Adrenal gland (tissue), 12 donors: ENCODE data around the gene KCNH6. TPM values are rescaled to one million over a fixed set of nuclear protein-coding genes. Genes with fewer than 3 reads are reported as not detected.
A peak's percentile ranks its signal among the peaks of the same experiment; 100 is the strongest.

ENCODE experiments used
- DNase-seq, 7 donors: peaks; one replicate each; pipeline ENCODE4 v3.0.0-alpha.2; 2019 to 2020
- H3K27ac ChIP-seq, 5 donors: fragments of 200-600 bp; sonication (generic) in 4 of 5; 1 replicate in 3 of 5; 2 replicates in 2 of 5; pipeline versions ENCODE4 v1.5.1 to v1.8.0; 2016 to 2020; ENCODE audit warnings: mild to moderate bottlenecking in 1 of 5
- H3K27me3 ChIP-seq: fragments of 200-600 bp; 2 replicates; pipeline ENCODE4 v1.8.0; 2021
- H3K36me3 ChIP-seq, 2 donors: fragments of 200-600 bp; replicated peaks in 1 of 2; 1 replicate in 1 of 2; 2 replicates in 1 of 2; pipeline versions ENCODE4 v1.5.1 to v1.8.0; 2018 to 2022
- H3K4me1 ChIP-seq, 2 donors: fragments of 200-600 bp; replicated peaks in 1 of 2; 1 replicate in 1 of 2; 2 replicates in 1 of 2; pipeline versions ENCODE4 v1.5.1 to v1.8.0; 2018 to 2021
- H3K4me3 ChIP-seq, 4 donors: fragments of 200-600 bp; sonication (generic) in 3 of 4; one replicate each; pipeline ENCODE4 v1.5.1; 2016 to 2018
- H3K9me3 ChIP-seq, 3 donors: fragments of 200-600 bp; sonication (generic) in 1 of 3; replicated peaks in 1 of 3; 1 replicate in 2 of 3; 2 replicates in 1 of 3; pipeline versions ENCODE4 v1.5.1 to v1.8.0; 2016 to 2021
- POLR2A ChIP-seq, 2 donors: fragments of 450-650 bp; IDR thresholded peaks; one replicate each; pipeline ENCODE4 v1.6.1; 2017; ENCODE audit warnings: antibody characterized with exemption in 2 of 2, mild to moderate bottlenecking in 2 of 2, moderate library complexity in 1 of 2
- WGBS, 4 donors: extraction: QIAGEN DNeasy Blood & Tissue Kit in 2 of 4; methylation state at CpG; one replicate each; pipeline versions ENCODE4 v1.1.5 to v1.1.7; 2013 to 2017; 5-methylcytosine and 5-hydroxymethylcytosine counted together
- intact Hi-C, 2 donors: fragments of 100-400 bp; cut with DNase I; formaldehyde crosslinking; loops; one replicate each; pipeline versions ENCODE4 v1.14.1 to v1.15.0; 2022 to 2023
- polyA plus RNA-seq, 3 donors: library from polyadenylated mRNA; stranded (reverse); fragments of 200-250 nt in 2 of 3; fragments of 350-450 nt in 1 of 3; fragmentation: Illumina TruSeq in 1 of 3; extraction: RNeasy Lipid Tissue Mini Kit (QIAGEN cat#74804) in 1 of 3; gene quantifications; one replicate each; pipeline ENCODE4 v1.2.3, GENCODE V29; 2013 to 2014
- total RNA-seq, 9 donors: library from RNA; depleted of rRNA in 4 of 9; stranded (reverse); fragments of >200 nt in 4 of 9; fragments of 120-200 nt in 1 of 9; fragmentation: NEBNext Ultra II Directional in 1 of 9; extraction: Animal tissue kit (Norgen Biotek cat#: 25700) in 1 of 9; gene quantifications; one replicate each; pipeline versions ENCODE4 v1.1.0 to v1.2.4, GENCODE V29; 2013 to 2023
- TF ChIP-seq, protein P1 (sequence below), 6 experiments: fragments of 450-650 bp in 4 of 6; fragments of 200-600 bp in 2 of 6; sonication (generic) in 1 of 6; IDR thresholded peaks; 1 replicate in 5 of 6; 2 replicates in 1 of 6; pipeline versions ENCODE4 v1.5.1 to v1.8.0; 2016 to 2021; ENCODE audit warnings: antibody characterized with exemption in 6 of 6, mild to moderate bottlenecking in 2 of 6, moderate library complexity in 1 of 6
- donor health status: healthy with polysubstance abuse.
- donor health status: Bipolar disorder and iron deficiency.
- donor health status: DM: yes; HTN: yes; CAD: no.
- donor health status: DM: no; HTN: no; CAD: no.
- donor health status: DM: no; HTN: no; CAD: no.
- donor health status: DM: yes; HTN: yes; CAD: no.

The KCNH6 gene
- total and polyA plus RNA-seq, 12 donors, result 0.11 to 0.41 (median 0.32) TPM; not detected in 7

DNA sequence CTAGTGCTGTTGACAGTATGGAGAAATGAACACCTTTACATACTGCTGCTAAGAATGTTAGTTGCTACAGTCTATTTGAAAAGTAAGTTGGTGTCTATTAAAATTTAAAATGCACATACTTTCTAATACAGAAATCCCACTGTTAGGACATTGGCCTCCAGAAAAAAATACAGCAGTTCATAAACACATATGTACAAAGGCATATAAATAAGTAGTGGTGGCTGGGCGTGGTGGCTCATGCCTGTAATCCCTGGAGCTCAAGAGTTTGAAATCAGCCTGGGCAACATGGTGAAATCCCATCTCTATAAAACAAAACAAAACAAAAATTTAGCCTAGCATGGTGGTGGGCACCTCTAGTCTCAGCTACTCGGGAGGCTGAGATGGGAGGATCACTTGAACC is 40.2 kb downstream of the KCNH6 start:
- no peaks in the 10 kb centered on the region for H3K36me3 ChIP-seq
- no peak for TF ChIP-seq POLR2A (IDR thresholded peaks at IDR 0.05)
- H3K4me1 ChIP-seq, result peaks cover 0 to 11% of the 10 kb centered on the region in 2 donors
- 86 to 98% (median 96%) methylated on average over 2 of the region's 2 CpGs for WGBS, 4 donors
- no peaks in the 10 kb centered on the region for H3K27me3 ChIP-seq
- H3K9me3 ChIP-seq, result no peaks in the 10 kb centered on the region
- no peak for DNase-seq
- H3K4me3 ChIP-seq, result no peak overlapping the region
- no peak overlapping the region for H3K27ac ChIP-seq
- intact Hi-C loops, result no loop called here

GRCh38 chr17:63564562-63564961 is 41.4 kb downstream of the KCNH6 start:
- Histone ChIP-seq H3K27me3 (no peaks in the 10 kb centered on the region), H3K9me3 (no peaks in the 10 kb centered on the region), H3K4me1 (peaks cover 0 to 10% of the 10 kb centered on the region in 2 donors), H3K36me3 (no peaks in the 10 kb centered on the region), H3K4me3 (no peak overlapping the region), H3K27ac (no peak overlapping the region)
- peak in 1 of 7 donors; percentile 42 for DNase-seq
- intact Hi-C loops, result no loop called here
- 95 to 97% (median 96%) methylated on average over 5 of the region's 5 CpGs for WGBS, 4 donors
- no peak for TF ChIP-seq POLR2A (IDR thresholded peaks at IDR 0.05)
- TF ChIP-seq, protein P1, sequence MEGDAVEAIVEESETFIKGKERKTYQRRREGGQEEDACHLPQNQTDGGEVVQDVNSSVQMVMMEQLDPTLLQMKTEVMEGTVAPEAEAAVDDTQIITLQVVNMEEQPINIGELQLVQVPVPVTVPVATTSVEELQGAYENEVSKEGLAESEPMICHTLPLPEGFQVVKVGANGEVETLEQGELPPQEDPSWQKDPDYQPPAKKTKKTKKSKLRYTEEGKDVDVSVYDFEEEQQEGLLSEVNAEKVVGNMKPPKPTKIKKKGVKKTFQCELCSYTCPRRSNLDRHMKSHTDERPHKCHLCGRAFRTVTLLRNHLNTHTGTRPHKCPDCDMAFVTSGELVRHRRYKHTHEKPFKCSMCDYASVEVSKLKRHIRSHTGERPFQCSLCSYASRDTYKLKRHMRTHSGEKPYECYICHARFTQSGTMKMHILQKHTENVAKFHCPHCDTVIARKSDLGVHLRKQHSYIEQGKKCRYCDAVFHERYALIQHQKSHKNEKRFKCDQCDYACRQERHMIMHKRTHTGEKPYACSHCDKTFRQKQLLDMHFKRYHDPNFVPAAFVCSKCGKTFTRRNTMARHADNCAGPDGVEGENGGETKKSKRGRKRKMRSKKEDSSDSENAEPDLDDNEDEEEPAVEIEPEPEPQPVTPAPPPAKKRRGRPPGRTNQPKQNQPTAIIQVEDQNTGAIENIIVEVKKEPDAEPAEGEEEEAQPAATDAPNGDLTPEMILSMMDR (IDR thresholded peaks at IDR 0.05), result no peak

DNA sequence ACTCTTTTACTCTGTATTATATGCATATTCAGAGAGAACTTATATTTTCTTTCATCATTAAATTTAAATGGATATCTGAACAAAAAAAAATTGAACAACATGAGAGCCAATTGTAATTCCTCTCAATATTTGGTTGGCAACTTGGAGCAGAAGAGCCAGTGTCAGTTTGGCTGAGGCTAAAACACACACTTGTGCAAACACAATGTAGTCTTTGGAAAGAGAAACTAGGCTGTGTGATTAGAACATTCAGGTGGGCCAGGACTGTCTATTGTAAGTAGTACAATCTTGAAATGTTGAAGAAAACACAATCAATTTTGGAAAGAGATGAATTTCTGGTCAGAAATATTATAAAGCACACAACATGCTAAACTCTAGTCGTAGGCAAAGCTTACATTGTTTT is 44.1 kb downstream of the KCNH6 start:
- DNase-seq, result no peak
- Histone ChIP-seq H3K4me1 (peaks cover 0 to 10% of the 10 kb centered on the region in 2 donors), H3K27ac (no peak overlapping the region), H3K9me3 (no peaks in the 10 kb centered on the region), H3K36me3 (no peaks in the 10 kb centered on the region), H3K27me3 (no peaks in the 10 kb centered on the region), H3K4me3 (no peak overlapping the region)
- intact Hi-C loops, result no loop called here
- WGBS, 4 donors, result 93 to 100% (median 97%) methylated on average over 1 of the region's 1 CpG
- TF ChIP-seq, protein P1 (IDR thresholded peaks at IDR 0.05), result no peak
- no peak for TF ChIP-seq POLR2A (IDR thresholded peaks at IDR 0.05)

- 83 to 92% (median 89%) methylated on average over 8 of the region's 8 CpGs for WGBS, 4 donors
- no peaks in the 10 kb centered on the region for H3K27me3 ChIP-seq
- DNase-seq, result no peak
- no peaks in the 10 kb centered on the region for H3K9me3 ChIP-seq
- H3K4me1 ChIP-seq, result peaks cover 0 to 10% of the 10 kb centered on the region in 2 donors
- no peak for TF ChIP-seq POLR2A (IDR thresholded peaks at IDR 0.05)
- TF ChIP-seq, protein P1 (IDR thresholded peaks at IDR 0.05), result no peak
- H3K27ac ChIP-seq, result no peak overlapping the region
- H3K36me3 ChIP-seq, result no peaks in the 10 kb centered on the region
- intact Hi-C loops, result no loop called here
- no peak overlapping the region for H3K4me3 ChIP-seq
Observed at GRCh38 chr17:63568563-63568962, 45.4 kb downstream of the KCNH6 start.

- Histone ChIP-seq H3K27ac (no peak overlapping the region), H3K36me3 (no peaks in the 10 kb centered on the region), H3K4me1 (peaks cover 0 to 6% of the 10 kb centered on the region in 2 donors), H3K4me3 (no peak overlapping the region), H3K27me3 (no peaks in the 10 kb centered on the region), H3K9me3 (no peaks in the 10 kb centered on the region)
- TF ChIP-seq POLR2A (IDR thresholded peaks at IDR 0.05), result no peak
- intact Hi-C loops, result no loop called here
- WGBS, 4 donors, result 52 to 70% (median 55%) methylated on average over 1 of the region's 1 CpG
- no peak for DNase-seq
Observed at GRCh38 chr17:63571632-63572310, 48.6 kb downstream of the KCNH6 start.
